ENCODE results near the gene NHLRC3.
"Not testable (repeated sequence)": the region's sequence is repeated elsewhere in the genome, so short reads cannot be mapped to it uniquely, and the experiment has no call there.

Gene NHLRC3

GRCh38 chr13:39037880-39038568 is at the start of gene NHLRC3, which contains the start of gene PROSER1:
Gene NHLRC3 (plus strand): TSS chr13:39038456. CDS start chr13:39038640, 184 bp downstream.
Gene PROSER1 (minus strand): TSS chr13:39038089. CDS start chr13:39037242, 847 bp downstream.
- peak; percentile 59 to 64 for DNase-seq (ENCODE audit: low read depth in 1 of 2, low spot score in 1 of 2)

DNA sequence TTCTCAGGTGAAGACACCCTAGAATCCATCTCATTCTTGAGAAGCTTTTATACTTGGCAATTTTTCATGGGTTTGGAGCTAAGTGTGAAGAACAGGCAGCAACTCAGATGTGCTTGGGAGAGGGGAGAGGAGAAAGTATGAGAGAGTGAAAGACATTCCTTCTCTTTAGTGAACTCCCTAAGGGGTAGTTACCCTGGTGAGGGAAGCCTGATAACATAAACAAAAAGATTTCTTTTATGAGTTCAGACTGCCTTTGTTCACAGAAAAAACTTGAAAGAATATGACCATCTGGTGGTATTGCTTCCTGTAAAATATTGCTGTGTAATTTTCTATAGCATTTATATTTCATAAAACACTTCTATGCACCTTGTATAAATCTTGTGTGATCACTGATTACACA is 47.6 kb upstream of the NHLRC3 start, which contains the start of gene STOML3:
TSS of gene STOML3 (minus strand) at position 139 of the 400 bp plus-strand sequence. CDS start at position 29, 110 bp downstream.
- no peak for DNase-seq (ENCODE audit: low read depth in 1 of 2, low spot score in 1 of 2)

DNA sequence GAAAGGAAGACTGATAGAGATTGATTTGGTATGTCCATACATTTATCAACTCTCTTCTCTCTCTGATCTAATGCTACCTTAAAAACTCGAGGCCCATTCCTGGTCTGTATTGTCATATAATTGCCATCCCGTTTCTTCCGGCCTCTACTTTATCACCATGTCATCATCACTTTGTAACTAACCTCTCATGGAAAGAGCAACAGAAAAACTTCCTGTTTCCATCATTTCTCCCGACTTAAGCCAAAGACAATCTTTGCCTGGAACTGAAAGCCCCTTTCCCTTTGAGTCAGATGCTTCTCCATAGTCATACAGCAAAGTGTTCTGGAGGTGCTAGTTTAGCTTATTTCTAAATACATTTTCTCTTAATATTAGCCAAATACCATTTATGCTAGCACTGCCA is 44.9 kb upstream of the NHLRC3 start:
- DNase-seq (ENCODE audit: low read depth in 1 of 2, low spot score in 1 of 2) = no peak

- DNase-seq (ENCODE audit: low read depth in 1 of 2, low spot score in 1 of 2) = no peak
Observed at GRCh38 chr13:38998739-38999138, 39.5 kb upstream of the NHLRC3 start.

DNA sequence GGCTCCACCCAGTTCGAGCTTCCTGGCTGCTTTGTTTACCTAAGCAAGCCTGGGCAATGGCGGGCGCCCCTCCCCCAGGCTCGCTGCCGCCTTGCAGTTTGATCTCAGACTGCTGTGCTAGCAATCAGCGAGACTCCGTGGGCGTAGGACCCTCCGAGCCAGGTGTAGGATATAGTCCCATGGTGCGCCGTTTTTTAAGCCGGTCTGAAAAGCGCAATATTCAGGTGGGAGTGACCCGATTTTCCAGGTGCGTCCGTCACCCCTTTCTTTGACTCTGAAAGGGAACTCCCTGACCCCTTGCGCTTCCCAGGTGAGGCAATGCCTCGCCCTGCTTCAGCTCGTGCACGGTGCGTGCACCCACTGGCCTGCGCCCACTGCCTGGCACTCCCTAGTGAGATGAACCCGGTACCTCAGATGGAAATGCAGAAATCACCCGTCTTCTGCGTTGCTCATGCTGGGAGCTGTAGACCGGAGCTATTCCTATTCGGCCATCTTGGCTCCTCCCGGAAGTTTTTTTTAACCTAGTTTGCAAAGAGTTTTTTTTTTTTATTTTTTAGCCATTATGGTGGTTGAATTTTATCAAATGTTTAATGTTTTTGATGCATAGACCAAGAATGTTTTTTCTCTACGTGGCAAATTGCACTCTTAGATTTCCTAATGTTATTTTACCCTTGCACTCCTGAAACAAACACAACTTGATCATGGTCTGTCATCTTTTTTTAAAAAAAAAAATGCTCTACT is 31.7 kb upstream of the NHLRC3 start:
- not testable (repeated sequence) for DNase-seq (ENCODE audit: low read depth in 1 of 2, low spot score in 1 of 2)

GRCh38 chr13:39012608-39013007 is 25.6 kb upstream of the NHLRC3 start:
- DNase-seq (ENCODE audit: low read depth in 1 of 2, low spot score in 1 of 2) = no peak

DNA sequence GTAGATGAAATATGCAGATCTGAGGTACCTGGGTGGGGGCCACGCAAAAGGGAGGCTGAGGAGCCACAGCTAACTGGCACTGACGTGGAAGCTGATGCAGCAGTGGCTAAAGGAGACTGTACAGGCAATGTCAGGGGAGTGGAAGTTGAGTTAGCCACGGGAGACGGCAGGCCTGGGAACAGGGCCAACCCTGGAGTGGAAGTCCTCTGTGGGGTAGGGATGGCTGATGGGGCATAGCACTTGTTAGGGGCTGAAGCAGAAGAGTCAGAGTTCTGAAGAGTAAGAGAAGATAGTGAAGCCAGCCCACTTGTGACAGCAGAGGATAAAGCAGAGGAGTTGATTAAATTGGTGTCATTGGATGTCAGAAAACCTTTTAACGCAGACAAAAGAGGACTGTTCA is 24.8 kb upstream of the NHLRC3 start:
- no peak for DNase-seq (ENCODE audit: low read depth in 1 of 2, low spot score in 1 of 2)

DNA sequence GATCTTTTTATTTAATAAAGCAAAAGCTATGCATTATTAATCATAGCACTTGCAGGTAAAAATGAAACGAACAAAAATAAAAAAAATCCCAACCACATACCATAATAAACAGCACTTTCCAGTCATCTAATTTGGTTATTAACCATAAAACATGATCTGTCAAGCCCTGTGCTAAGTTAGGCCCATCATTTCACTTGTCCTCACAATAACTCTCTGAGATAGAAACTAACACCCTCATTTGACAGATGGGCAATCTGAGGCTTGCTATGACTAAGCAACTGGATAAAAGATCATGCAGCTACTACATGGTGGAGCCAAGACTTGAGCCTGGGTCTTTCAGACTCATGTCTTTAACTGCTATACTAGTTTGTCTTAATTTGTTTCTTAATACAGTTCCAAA is 22.2 kb upstream of the NHLRC3 start:
- DNase-seq (ENCODE audit: low read depth in 1 of 2, low spot score in 1 of 2) = no peak

DNA sequence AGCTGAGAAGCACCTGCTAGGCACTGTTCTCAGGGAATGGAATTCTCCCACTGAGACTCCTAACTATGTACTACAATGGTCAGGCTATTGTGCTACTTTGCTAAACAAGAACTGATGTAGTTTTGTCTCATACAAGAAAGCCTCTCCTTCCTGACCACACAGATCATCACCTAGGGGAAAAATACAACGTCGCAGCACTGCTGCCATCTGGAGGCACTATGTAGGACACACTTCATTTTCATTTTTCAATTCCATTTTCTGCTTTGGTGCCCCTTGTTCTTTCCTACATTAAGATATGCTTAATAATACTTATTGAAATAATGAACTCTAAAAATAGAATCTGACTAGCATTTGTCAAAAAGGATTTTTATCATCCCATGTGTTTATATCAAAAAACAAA is 21.5 kb upstream of the NHLRC3 start:
- no peak for DNase-seq (ENCODE audit: low read depth in 1 of 2, low spot score in 1 of 2)

- DNase-seq (ENCODE audit: low read depth in 1 of 2, low spot score in 1 of 2) = no peak
Observed at GRCh38 chr13:39020853-39021462, 17.3 kb upstream of the NHLRC3 start.

DNA sequence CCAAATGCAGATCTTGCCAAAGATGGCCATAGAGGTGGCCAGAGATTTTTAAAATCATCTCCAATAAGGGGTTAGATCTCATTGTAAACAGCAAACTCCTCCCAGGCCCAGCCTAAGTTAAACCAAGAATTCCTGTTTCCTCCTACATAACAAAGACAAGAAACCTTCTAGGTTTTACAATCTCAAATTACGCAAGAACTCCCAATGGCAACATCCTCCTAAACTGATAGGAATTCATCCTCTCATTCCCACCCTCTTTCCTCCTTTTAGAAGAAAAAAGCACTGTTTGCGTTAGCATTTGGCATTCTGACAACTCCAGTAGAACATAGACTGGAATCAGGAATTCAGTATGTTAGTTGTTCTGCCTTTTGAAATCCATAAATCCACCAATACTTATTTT is 14.9 kb upstream of the NHLRC3 start:
- no peak for DNase-seq (ENCODE audit: low read depth in 1 of 2, low spot score in 1 of 2)

- DNase-seq (ENCODE audit: low read depth in 1 of 2, low spot score in 1 of 2) = no peak
Observed at GRCh38 chr13:39023761-39024160, 14.5 kb upstream of the NHLRC3 start.

- DNase-seq (ENCODE audit: low read depth in 1 of 2, low spot score in 1 of 2) = no peak
Observed at GRCh38 chr13:39025433-39025839, 12.8 kb upstream of the NHLRC3 start.

- no peak for DNase-seq (ENCODE audit: low read depth in 1 of 2, low spot score in 1 of 2)
Observed at GRCh38 chr13:39032150-39032549, 6.1 kb upstream of the NHLRC3 start.

GRCh38 chr13:39034085-39034484 is 4.2 kb upstream of the NHLRC3 start:
- no peak for DNase-seq (ENCODE audit: low read depth in 1 of 2, low spot score in 1 of 2)

GRCh38 chr13:39035204-39035603 is 3.1 kb upstream of the NHLRC3 start:
- no peak for DNase-seq (ENCODE audit: low read depth in 1 of 2, low spot score in 1 of 2)

GRCh38 chr13:39035799-39036198 is 2.5 kb upstream of the NHLRC3 start:
- no peak for DNase-seq (ENCODE audit: low read depth in 1 of 2, low spot score in 1 of 2)

- DNase-seq (ENCODE audit: low read depth in 1 of 2, low spot score in 1 of 2) = no peak
Observed at GRCh38 chr13:39036212-39036611, 2.0 kb upstream of the NHLRC3 start.

- DNase-seq (ENCODE audit: low read depth in 1 of 2, low spot score in 1 of 2) = no peak
Observed at GRCh38 chr13:39037410-39037879, 811 bp upstream of the NHLRC3 start.

- peak in 1 of 2 donors; percentile 19 for DNase-seq (ENCODE audit: low read depth in 1 of 2, low spot score in 1 of 2)
Observed at GRCh38 chr13:39038569-39039030, 344 bp downstream of the NHLRC3 start.

- DNase-seq (ENCODE audit: low read depth in 1 of 2, low spot score in 1 of 2) = no peak
Observed at GRCh38 chr13:39039041-39039440, 785 bp downstream of the NHLRC3 start.

- no peak for DNase-seq (ENCODE audit: low read depth in 1 of 2, low spot score in 1 of 2)
Observed at GRCh38 chr13:39040206-39040605, 1.9 kb downstream of the NHLRC3 start.

Data from stimulated activated CD4-positive, alpha-beta T cell treated with anti-CD3 and anti-CD28 coated beads, Interleukin-15, amount 100 ng/mL, for 1 hour (primary cell).